Ectodermal cell (in vitro differentiated cells): ENCODE measurements around the gene TMEM51.

Experiments
- H3K27ac ChIP-seq: 2 replicates; pipeline ENCODE4 v1.7.0; 2013; ENCODE audit warnings: mild to moderate bottlenecking, low read depth, low read length; ENCODE audit not compliant: insufficient read depth, poor library complexity, severe bottlenecking
- H3K27me3 ChIP-seq: 2 replicates; pipeline ENCODE4 v1.7.0; 2013; ENCODE audit warnings: mild to moderate bottlenecking, low read length; ENCODE audit not compliant: insufficient read depth, control insufficient read depth, poor library complexity, severe bottlenecking
- H3K36me3 ChIP-seq: one replicate; pipeline ENCODE4 v1.7.0; 2013; ENCODE audit warnings: low read length; ENCODE audit not compliant: control insufficient read depth, insufficient read depth
- H3K4me1 ChIP-seq: one replicate; pipeline ENCODE4 v1.7.0; 2013; ENCODE audit warnings: low read length; ENCODE audit not compliant: control insufficient read depth, insufficient read depth
- H3K4me3 ChIP-seq: 2 replicates; pipeline ENCODE4 v1.7.0; 2013; ENCODE audit warnings: low read depth, low read length, control low read depth; ENCODE audit not compliant: insufficient read depth
- H3K9me3 ChIP-seq: 2 replicates; pipeline ENCODE4 v1.7.0; 2013; ENCODE audit warnings: mild to moderate bottlenecking, low read length, moderate library complexity; ENCODE audit not compliant: control insufficient read depth
- WGBS, 2 experiments: methylation state at CpG; one replicate each; pipeline ENCODE4 v1.1.7; 2013; ENCODE audit warnings: missing lambda C conversion rate in 2 of 2; 5-methylcytosine and 5-hydroxymethylcytosine counted together

Gene TMEM51

DNA sequence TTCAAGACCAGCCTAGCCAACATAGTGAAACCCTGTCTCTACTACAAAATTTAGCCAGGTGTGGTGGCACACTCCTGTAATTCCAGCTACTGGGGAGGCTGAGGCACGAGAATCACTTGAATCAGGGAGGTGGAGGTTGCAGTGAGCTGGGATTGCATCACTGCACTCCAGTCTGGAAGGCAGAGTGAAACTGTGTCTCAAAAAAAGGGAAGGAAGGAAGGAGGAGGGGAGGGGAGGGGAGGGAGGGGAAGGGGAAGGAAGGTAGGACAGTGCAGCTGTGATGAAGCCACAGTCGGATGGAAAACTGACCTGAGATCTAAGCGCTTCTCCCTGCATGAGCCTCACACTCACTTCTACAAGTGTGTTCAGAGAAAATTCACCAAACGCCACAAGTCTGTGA, 71.4 kb downstream of the TMEM51 start:
- Histone ChIP-seq H3K4me3 (no peak overlapping the region), H3K27ac (no peak overlapping the region), H3K4me1 (no peaks in the 10 kb centered on the region), H3K9me3 (no peaks in the 10 kb centered on the region), H3K27me3 (no peaks in the 10 kb centered on the region), H3K36me3 (no peaks in the 10 kb centered on the region)
- 91 to 92% methylated on average over 4 of the region's 4 CpGs for WGBS, 2 experiments

DNA sequence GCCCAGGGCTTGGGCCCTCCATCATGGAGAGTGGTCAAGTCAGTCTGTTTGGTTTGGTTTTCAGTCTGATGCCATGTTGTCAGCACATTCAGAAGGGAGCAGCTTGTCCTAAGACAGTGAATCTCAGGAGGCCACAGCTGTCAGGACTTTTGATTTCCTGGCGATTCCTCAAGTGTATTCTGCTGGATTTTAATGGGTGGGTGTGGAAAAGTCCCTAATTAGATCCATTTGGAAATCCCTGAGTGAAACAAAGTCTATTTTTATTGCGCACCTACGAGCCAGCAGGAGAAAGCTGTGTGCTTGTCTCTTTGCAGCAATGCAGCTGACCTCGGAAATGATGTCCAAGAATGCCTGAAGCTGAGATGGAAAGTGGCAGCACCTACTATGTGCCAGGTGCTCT, 71.9 kb downstream of the TMEM51 start:
- no peaks in the 10 kb centered on the region for H3K4me1 ChIP-seq
- WGBS, 2 experiments: 96% methylated on average over 4 of the region's 4 CpGs
- no peaks in the 10 kb centered on the region for H3K36me3 ChIP-seq
- no peaks in the 10 kb centered on the region for H3K27me3 ChIP-seq
- no peak overlapping the region for H3K4me3 ChIP-seq
- H3K9me3 ChIP-seq: no peaks in the 10 kb centered on the region
- H3K27ac ChIP-seq: no peak overlapping the region

DNA sequence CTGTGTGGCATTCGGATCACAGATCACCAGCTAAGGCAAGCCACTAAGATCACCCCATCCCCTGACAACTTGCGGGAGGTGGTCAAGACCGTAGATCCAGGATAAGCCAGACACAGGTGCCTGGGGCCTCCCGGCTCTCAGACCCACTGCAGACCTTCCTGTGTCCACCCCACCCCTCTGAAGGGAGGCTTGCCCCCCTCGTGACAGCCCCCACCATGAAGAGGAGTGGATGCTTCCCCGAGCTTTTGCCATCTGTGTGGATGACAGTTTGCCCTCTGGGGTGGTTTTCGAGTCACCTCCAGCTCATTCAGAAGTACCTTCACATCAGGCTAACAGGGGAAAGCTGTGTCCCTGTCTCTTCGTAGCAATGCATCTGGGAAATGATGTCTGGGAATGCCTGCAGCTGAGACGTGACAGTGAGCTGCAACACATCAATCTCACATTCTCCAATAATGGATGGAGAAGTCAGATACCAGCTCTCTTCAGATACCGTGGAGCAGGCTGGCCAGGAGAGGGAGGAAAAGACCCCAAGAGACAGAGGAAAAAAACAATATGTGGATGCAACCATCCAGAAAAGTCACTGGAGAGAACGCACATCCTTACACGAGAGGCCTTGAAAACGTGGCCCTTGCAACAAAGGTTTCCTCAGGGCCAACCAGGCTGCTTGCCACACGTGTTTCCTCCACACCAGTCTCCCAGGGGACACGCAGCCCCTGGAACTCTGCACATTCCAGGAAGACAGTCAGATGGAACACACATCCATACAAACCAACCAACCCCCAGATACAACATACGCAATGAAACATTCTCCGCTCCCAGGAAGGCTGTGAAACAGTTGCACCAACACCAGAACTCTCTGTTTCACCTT, 73.1 kb downstream of the TMEM51 start:
- Histone ChIP-seq H3K4me1 (no peaks in the 10 kb centered on the region), H3K27ac (no peak overlapping the region)

DNA sequence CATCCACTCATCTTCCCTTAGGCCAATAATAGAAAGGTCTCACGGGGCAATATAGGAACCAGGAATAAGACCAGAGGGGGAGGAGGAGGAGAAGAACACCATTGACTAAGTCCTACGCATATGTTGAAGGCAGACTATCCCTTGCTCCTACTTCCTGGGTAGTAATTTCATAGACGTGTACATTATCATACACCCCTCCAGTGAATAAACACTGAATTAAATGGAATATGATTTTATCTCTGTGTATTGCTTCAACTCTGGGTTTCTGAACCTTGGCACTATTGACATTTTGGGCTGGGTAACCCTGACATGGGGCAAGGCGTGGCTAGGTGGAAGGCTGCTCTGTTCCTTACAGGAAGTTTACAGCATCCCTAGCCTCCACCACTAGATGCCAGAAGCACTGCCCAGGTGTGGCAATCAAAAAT, 76.2 kb downstream of the TMEM51 start:
- no peak overlapping the region for H3K4me3 ChIP-seq
- no peaks in the 10 kb centered on the region for H3K4me1 ChIP-seq
- no peaks in the 10 kb centered on the region for H3K27me3 ChIP-seq
- H3K9me3 ChIP-seq: no peaks in the 10 kb centered on the region
- H3K27ac ChIP-seq: no peak overlapping the region
- no peaks in the 10 kb centered on the region for H3K36me3 ChIP-seq
- WGBS, 2 experiments: 65 to 81% methylated on average over 2 to 4 of the region's 4 CpGs

More for the DNA sequence above, 73.1 kb downstream of the TMEM51 start:
- no peaks in the 10 kb centered on the region for H3K27me3 ChIP-seq
- H3K4me3 ChIP-seq: no peak overlapping the region
- WGBS, 2 experiments: 87 to 89% methylated on average over 17 of the region's 17 CpGs
- H3K9me3 ChIP-seq: no peaks in the 10 kb centered on the region
- H3K36me3 ChIP-seq: no peaks in the 10 kb centered on the region

DNA sequence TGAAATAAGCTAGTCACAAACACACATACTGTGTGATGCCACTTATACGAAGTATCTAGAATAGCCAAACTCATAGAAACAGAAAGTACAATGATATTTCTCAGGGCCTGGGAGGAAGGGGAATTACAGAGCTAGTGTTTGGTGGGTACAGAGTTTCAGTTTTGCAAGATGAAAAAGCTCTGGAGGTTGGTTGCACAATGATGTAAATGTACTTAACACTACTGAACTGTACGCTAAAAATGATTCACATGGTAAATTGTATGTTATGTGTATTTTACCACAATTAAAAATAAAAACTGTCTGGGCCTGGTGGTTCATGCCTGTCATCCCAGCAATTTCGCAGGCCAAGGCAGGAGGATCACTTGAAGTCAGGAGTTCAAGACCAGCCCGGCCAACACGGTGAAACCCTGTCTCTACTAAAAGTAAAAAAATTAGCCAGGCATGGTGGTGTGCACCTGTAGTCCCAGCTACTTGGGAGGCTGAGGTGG, 78.2 kb downstream of the TMEM51 start:
- no peak overlapping the region for H3K27ac ChIP-seq
- no peaks in the 10 kb centered on the region for H3K27me3 ChIP-seq
- no peaks in the 10 kb centered on the region for H3K4me1 ChIP-seq
- WGBS, 2 experiments: 87 to 89% methylated on average over 5 of the region's 5 CpGs
- no peaks in the 10 kb centered on the region for H3K9me3 ChIP-seq
- H3K4me3 ChIP-seq: no peak overlapping the region
- no peaks in the 10 kb centered on the region for H3K36me3 ChIP-seq

DNA sequence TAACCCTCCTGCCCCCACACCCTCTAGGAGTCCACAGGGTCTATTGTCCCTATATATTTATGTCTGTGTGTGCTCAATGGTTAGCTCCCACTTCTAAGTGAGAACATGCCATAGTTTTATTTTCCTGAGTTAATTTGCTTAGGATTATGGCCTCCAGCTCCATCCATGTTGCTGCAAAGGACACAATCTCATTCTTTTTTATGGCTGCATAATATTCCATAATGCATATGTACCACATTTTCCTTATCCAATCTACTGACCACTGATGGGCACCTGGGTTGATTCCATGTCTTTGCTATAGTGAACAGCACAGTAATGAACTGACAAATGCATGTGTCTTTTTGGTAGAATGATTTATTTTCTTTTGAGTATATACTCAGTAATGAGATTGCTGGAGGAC, 80.1 kb downstream of the TMEM51 start:
- no peaks in the 10 kb centered on the region for H3K36me3 ChIP-seq
- no peak overlapping the region for H3K4me3 ChIP-seq
- H3K27ac ChIP-seq: no peak overlapping the region
- H3K27me3 ChIP-seq: no peaks in the 10 kb centered on the region
- peaks cover 5% of the 10 kb centered on the region for H3K4me1 ChIP-seq
- H3K9me3 ChIP-seq: no peaks in the 10 kb centered on the region

DNA sequence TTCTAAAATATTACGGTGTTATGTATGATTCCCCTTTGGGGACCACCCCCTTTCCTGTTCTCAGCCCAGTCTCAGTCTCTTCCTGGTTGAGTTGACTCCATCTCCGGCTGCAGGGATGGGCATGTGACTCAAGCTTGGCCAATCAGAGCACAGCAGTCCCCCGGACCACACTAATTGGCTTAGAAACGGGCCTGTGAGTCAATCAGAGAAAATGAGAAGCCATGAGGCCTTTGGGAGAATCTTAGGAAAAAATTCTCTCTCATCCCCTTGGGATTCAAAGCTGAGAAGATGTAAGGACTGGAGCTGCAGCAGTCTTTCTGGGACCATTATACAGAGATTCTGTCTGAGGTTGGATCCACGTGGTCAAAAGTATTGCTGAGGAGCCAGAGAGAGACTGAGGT, 82.8 kb downstream of the TMEM51 start:
- Histone ChIP-seq H3K27ac (no peak overlapping the region), H3K27me3 (no peaks in the 10 kb centered on the region), H3K9me3 (no peaks in the 10 kb centered on the region), H3K36me3 (no peaks in the 10 kb centered on the region), H3K4me3 (no peak overlapping the region), H3K4me1 (peaks cover 10% of the 10 kb centered on the region)
- 88 to 90% methylated on average over 5 of the region's 5 CpGs for WGBS, 2 experiments

DNA sequence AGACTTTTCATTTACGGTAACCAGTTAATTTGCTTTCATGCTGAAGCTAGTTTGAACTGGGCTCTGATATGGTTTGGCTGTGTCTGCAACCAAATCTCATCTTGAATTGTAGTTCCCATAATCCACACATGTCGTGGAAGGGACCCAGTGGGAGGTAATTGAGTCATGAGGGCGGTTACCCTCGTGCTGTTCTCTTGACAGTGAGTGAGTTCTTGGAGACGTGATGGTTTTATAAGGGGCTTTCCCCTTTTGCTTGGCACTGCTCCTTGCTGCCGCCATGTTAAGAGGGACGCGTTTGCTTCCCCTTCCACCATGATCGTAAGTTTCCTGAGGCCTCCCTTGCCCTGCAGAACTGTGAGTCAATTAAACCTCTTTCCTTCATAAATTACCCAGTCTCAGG, 83.2 kb downstream of the TMEM51 start:
- Histone ChIP-seq H3K4me1 (peaks cover 10% of the 10 kb centered on the region), H3K4me3 (no peak overlapping the region), H3K36me3 (no peaks in the 10 kb centered on the region), H3K27me3 (no peaks in the 10 kb centered on the region), H3K27ac (no peak overlapping the region), H3K9me3 (no peaks in the 10 kb centered on the region)
- 88 to 94% methylated on average over 9 of the region's 9 CpGs for WGBS, 2 experiments

DNA sequence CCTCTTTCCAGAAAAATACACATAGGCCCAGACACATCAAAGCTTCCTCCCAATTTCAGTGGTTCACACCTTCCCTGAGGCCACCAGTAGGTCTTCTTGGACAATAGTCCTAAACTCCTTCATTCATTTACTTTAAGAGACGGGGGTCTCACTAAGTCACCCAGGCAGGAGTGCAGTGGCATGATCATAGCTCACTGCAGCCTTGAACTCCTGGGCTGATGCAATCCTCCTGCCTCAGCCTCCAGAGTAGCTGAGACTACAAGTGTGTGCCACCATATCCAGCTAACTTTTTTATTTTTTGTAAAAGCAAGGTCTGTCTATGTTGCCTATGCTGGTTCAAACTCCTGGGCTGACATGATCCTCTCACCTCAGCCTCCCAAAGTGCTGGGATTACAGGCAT, 85.2 kb downstream of the TMEM51 start:
- Histone ChIP-seq H3K9me3 (no peaks in the 10 kb centered on the region), H3K27me3 (no peaks in the 10 kb centered on the region), H3K4me1 (peaks cover 15% of the 10 kb centered on the region), H3K36me3 (no peaks in the 10 kb centered on the region), H3K27ac (no peak overlapping the region), H3K4me3 (no peak overlapping the region)
- 88 to 90% methylated on average over 1 of the region's 1 CpG for WGBS, 2 experiments

DNA sequence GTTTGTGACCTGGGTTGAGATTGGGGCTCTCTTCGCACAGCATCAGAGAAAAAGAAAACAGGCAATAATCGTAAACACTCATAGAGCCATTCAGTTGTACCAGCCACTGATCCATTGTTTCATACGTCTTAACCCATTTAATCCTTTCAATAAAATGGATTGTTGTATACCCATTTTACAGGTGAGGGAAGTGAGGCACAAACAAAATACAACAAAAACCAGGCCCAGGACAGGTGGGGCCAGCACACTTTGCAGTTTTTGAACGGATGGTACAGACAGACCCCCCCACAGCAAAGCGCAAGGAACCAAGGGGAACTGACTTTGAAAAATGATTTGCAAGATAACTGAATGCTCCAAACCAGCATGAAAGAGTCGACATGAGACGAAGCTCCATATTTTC, 89.2 kb downstream of the TMEM51 start:
- H3K27ac ChIP-seq: no peak overlapping the region
- H3K4me3 ChIP-seq: no peak overlapping the region
- no peaks in the 10 kb centered on the region for H3K27me3 ChIP-seq
- H3K4me1 ChIP-seq: peaks cover 10% of the 10 kb centered on the region
- H3K36me3 ChIP-seq: no peaks in the 10 kb centered on the region
- 92 to 94% methylated on average over 6 to 7 of the region's 7 CpGs for WGBS, 2 experiments
- H3K9me3 ChIP-seq: no peaks in the 10 kb centered on the region
